HL-60 (cell line): ENCODE measurements around the gene CPN2.

ENCODE experiments used
- DNase-seq, 2 experiments: peaks; one replicate each; pipeline ENCODE4 v3.0.0-alpha.2; 2010 to 2020; ENCODE audit warnings: low read depth in 1 of 2, low spot score in 1 of 2
- H3K27ac ChIP-seq: fragments of 250-450 bp; sonication (Bioruptor Pico); replicated peaks from 2 replicates; pipeline ENCODE4 v1.5.1; 2020; ENCODE audit warnings: mild to moderate bottlenecking, moderate library complexity
- H3K27me3 ChIP-seq: fragments of 250-450 bp; sonication (Bioruptor Pico); 2 replicates; pipeline ENCODE4 v1.5.1; 2021; ENCODE audit warnings: mild to moderate bottlenecking, moderate library complexity; ENCODE audit not compliant: insufficient read depth, poor library complexity, severe bottlenecking
- H3K4me3 ChIP-seq: replicated peaks from 2 replicates; pipeline ENCODE4 v1.5.1; 2011; ENCODE audit warnings: mild to moderate bottlenecking, control low read depth, low read length; ENCODE audit not compliant: insufficient read depth
- CTCF ChIP-seq: IDR thresholded peaks from one replicate; pipeline ENCODE4 v1.5.1; 2011; ENCODE audit warnings: low read length, control low read depth, inconsistent platforms; ENCODE audit not compliant: insufficient read depth
- GABPA ChIP-seq: IDR thresholded peaks from 2 replicates; pipeline ENCODE4 v1.6.1; 2012; ENCODE audit warnings: low read depth
- POLR2AphosphoS5 ChIP-seq: IDR thresholded peaks from 2 replicates; pipeline ENCODE4 v1.6.1; 2012; ENCODE audit warnings: low read depth
- REST ChIP-seq: IDR thresholded peaks from 2 replicates; pipeline ENCODE4 v1.6.1; 2012; ENCODE audit warnings: low read depth; ENCODE audit not compliant: insufficient replicate concordance
- SPI1 ChIP-seq: IDR thresholded peaks from 2 replicates; pipeline ENCODE4 v1.6.1; 2012; ENCODE audit warnings: low read depth, mild to moderate bottlenecking, borderline replicate concordance

CPN2 gene

GRCh38 chr3:194294895-194295214 lies 56.3 kb downstream of the CPN2 start:
- no peaks in the 10 kb centered on the region for H3K27me3 ChIP-seq
- TF ChIP-seq CTCF = no peak
- no peak for TF ChIP-seq REST
- no peak for TF ChIP-seq POLR2AphosphoS5
- TF ChIP-seq SPI1 = no peak
- no peak for TF ChIP-seq GABPA
- no peak overlapping the region for H3K4me3 ChIP-seq
- DNase-seq = no peak
- H3K27ac ChIP-seq = no peak overlapping the region

GRCh38 chr3:194294199-194294894 lies 56.8 kb downstream of the CPN2 start:
- H3K27me3 ChIP-seq = no peaks in the 10 kb centered on the region
- DNase-seq = no peak
- no peak overlapping the region for H3K4me3 ChIP-seq
- TF ChIP-seq GABPA (no peak), REST (no peak), SPI1 (no peak), CTCF (no peak), POLR2AphosphoS5 (no peak)
- H3K27ac ChIP-seq = no peak overlapping the region

GRCh38 chr3:194293546-194294198 lies 57.5 kb downstream of the CPN2 start:
- Histone ChIP-seq H3K4me3 (no peak overlapping the region), H3K27me3 (no peaks in the 10 kb centered on the region), H3K27ac (no peak overlapping the region)
- DNase-seq = no peak
- no peak for TF ChIP-seq SPI1
- no peak for TF ChIP-seq GABPA
- no peak for TF ChIP-seq REST
- no peak for TF ChIP-seq CTCF
- no peak for TF ChIP-seq POLR2AphosphoS5
